NOMO-1 treated with DMSO at 0.1 percent for 48 hours (cell line): ENCODE measurements around the gene ATXN2L.
"Not testable (repeated sequence)": the region's sequence is repeated elsewhere in the genome, so short reads cannot be mapped to it uniquely, and the experiment has no call there.

ENCODE experiments used
- DNase-seq: peaks from one replicate; lab custom pipeline; 2025; ENCODE audit not compliant: unreplicated experiment; lab: John Stamatoyannopoulos, UW

The ATXN2L gene

DNA sequence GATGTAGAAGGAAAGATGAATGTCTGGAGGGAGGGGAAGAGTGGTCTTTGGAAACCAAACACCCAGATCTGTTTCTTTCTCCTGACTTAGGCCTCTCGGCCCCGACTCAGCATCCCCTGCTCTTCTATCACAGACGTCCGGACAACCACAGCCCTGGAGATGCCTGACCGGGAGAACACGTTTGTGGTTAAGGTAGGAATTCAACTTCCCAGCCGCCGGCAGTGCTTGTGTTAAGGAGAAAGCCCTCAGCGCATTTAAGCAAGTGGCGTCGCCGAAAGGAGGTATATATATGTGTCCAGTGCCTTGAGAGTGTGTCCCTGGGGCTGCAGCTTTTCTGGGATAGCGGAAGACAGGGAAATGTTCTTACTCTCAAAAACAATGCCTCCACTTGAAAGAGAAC is 44.4 kb downstream of the ATXN2L start:
- DNase-seq, result no peak

DNA sequence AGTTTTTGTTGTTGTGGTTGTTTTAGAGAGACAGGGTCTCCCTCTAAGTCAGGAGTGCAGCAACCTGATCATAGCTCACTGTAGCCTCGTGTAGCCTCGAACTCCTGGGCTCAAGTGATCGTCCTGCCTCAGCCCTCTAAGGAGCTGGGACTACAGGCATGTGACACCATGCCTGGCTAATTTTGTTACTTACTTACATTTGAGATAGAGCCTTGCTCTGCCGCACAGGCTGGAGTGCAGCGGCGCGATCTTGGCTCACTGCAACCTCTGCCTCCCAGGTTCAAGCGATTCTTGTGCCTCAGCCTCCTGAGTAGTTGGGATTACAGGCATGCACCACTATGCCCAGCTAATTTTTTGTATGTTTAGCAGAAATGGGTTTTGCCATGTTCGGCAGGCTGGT is 44.8 kb downstream of the ATXN2L start:
- not testable (repeated sequence) for DNase-seq

DNA sequence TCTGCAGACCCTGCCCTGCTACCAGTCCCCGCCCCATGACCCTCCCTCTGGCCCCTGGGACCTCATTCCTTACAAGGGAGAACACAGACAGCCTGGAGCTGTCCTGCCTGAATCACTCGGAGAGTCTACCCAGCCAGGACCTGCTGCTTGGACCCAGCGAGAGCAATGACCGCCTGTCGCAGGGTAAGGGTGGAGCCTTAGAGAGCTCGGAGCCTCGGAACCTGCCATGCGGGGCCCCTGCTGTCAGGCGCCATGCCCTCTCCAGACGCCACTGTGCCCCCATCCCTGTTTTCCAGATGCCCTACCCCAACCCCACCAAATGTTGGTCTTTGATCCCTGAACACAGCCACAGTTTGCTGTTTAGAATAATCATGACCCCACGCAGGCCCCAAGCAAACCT is 46.4 kb downstream of the ATXN2L start:
- no peak for DNase-seq

DNA sequence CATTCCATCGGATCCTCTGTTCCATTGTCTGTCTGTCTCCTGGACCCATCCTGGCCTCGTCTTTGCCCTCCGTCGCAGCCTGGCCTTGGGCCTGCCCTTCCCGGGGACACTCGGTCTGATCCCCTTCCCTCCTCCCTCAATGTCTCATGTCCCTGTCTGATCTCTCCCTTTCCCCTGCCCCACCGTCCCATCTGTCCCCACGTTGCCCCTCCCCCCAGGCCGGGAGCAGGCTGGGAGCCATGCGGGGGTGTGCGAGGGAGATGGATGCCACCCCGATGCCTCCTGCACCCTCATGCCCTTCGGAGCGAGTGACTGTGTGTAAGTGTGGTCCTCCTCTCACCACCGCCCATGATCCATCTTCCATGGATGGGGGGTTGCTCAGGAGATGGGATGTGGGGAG is 50.2 kb downstream of the ATXN2L start:
- no peak for DNase-seq

- DNase-seq, result peak; percentile 5
These were observed 50.9 kb downstream of the ATXN2L start for GRCh38 chr16:28873543-28874201.

- DNase-seq, result no peak
These were observed 51.6 kb downstream of the ATXN2L start for GRCh38 chr16:28874406-28874805.

DNA sequence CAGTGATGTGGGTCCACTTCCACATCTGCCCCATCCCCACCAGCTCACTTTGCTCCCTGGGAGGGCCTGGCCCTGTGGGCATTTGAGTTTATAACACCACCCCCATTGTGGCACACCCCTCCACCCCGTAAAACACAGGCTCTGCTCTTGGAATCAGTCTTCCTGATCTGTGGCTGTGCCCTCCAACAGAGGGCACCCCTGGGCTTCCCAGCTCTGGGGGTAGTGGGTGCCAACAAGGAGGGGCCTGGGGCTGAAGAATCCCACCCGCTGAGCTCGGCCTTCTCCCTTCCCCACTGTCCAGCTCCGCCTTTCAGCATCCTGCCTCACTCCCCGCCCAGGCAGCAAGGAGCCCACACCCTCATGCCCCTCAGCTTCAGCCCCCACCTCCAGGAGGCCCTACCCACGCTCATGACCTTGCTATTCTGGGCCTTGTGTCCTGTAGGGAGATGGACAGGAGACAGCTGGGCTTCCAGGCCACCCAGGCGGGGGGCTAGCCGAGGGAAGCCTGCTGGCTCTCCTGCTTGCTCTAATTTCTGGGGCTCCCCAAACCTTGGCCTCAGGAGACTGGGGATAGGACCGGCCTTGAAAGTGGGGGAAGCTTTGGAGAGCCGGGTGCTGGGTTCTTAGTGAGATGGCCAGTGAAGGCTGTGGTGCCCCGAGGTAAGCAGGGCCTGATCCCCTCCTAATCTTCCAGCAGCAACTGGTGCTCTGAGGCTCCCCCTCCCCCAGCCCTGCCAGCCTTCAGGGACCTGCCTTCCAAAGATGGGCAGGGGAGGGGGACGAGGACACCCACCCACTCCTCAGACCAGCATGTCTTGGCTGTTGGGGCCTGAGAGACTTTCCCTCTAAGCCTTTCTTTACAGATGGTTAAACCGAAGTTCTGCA is 52.6 kb downstream of the ATXN2L start:
- no peak for DNase-seq

GRCh38 chr16:28876019-28876659 is 53.3 kb downstream of the ATXN2L start:
- DNase-seq, result no peak

- no peak for DNase-seq
These were observed 54.3 kb downstream of the ATXN2L start for GRCh38 chr16:28876973-28877654.

DNA sequence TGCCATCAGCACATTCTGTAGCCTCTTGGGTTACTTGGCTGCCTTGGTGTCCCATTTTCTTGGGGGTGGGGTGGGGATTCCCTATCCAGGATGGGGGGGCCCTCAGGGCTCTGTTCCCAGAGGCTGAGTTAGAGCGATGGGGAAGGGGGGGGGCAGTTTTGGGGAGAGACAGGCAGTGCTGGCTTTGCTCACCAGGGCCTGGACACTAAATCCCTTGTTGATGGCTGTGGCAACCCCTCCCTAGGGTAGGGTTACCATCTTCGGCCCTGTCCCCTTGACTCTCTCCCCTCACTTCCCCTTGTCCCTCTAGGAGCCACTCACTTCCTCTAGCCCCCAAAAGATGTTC is 54.8 kb downstream of the ATXN2L start:
- no peak for DNase-seq

DNA sequence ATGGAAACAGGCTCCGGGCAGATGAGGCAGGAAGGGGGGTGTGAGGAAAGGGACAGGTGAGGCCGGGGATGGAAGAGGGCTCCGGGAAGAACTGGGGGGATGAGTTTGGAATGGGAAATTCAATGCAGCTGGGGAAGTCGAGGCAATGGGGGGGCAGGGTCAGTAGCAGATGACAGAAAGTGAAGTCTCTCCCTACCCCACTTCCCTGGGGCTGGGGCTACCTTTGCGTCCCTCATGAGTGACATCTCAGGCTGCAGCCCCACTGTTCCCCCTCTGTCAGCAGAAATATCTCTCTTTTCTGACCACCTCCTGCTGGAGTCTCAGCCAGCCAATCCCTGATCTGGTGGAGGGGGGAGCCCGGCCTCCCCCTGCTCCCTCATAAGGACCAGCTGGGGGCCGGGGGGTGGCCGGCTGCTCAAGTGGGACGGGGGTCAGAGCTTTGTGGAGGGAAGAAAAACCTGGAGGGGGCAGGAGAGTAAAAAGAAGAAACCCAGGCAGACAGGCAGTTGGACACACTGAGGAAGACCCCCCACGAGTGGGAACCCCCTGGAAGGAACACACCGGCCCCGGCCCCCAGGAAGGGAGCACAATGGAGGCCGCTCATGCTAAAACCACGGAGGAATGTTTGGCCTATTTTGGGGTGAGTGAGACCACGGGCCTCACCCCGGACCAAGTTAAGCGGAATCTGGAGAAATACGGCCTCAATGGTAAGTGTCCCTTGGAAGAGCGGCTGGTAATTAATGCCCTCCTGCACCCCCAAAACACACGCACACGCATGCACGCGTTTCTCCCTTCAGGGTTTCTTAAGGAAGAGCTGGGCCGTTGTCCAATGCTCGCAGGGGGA is 55.5 kb downstream of the ATXN2L start, which contains the start of gene ATP2A1:
ATP2A1 (plus strand) TSS at position 406 of the 844 bp plus-strand sequence; CDS start at position 590, 184 bp downstream.
- no peak for DNase-seq

- DNase-seq, result no peak
These were observed 56.6 kb downstream of the ATXN2L start for GRCh38 chr16:28879261-28879840.

DNA sequence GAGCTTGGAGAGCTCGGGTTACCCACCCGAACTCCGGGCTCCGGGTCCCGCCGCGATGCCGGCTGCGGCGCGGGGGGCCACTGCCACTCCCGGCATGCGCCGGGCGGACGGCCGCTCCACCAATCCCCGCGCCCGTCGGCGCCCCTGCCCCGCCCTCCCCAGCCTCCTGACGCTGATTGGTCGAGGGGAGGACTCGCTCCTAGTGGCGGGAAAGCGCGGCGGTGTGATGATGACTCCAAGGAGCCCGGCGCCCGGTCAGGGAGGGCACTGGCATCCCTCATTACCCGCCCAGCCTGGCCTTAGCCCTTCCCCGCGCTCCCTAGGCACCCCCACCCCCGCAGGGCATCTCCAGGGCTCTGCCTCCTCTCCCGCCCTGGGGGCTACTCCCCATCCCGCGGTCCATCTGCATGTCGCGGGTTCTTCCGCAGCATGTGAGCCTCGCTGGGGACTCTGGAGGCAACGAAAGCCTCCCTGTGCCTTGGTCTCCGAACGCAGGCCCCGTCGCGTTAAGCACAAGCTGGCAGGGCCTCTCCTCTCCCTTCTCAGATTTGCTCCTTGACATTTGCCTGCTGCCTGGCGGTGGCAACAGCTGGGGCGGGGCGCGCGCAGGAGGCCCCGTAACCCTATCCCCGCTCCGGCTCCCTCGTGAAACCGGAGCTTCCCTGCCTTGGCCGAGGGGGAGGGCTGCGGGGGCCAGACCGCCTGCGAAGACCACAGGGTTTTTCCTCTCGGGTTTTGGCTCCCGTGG is 57.2 kb downstream of the ATXN2L start:
- peak; percentile 81 for DNase-seq

DNA sequence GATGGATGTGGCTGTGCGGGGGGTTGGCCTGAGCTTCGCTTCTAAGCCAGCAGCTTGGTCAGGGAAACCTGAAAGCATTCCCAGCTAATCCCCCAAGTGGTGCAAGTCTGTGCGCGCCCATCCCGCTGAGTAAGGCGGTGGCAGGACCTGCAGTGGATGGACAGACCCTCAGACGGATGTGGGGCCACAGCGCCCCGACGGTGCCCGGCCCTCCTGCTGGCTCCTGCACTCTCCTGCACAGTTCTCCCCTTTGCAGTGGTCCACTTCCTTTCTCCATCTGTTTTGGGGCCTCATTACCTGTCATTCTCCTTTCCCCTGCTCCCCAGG is 57.8 kb downstream of the ATXN2L start:
- no peak for DNase-seq

DNA sequence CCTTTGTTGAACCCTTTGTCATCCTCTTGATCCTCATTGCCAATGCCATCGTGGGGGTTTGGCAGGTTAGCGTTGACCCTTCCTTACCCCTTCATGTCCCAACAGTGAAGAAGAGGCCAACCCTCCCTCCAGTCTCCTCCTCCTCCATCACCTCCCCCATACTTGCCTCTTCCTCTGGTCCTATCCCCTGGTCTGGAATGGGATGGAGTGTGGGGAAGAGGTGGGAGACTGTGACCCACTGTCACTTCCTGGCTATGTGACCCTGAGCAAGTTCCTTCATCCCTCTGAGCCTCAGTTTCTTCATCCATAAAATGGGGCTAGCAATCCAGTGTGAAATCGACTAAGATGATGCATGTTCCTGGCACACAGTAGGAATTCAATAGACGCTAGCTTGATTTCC is 58.2 kb downstream of the ATXN2L start:
- DNase-seq, result no peak

DNA sequence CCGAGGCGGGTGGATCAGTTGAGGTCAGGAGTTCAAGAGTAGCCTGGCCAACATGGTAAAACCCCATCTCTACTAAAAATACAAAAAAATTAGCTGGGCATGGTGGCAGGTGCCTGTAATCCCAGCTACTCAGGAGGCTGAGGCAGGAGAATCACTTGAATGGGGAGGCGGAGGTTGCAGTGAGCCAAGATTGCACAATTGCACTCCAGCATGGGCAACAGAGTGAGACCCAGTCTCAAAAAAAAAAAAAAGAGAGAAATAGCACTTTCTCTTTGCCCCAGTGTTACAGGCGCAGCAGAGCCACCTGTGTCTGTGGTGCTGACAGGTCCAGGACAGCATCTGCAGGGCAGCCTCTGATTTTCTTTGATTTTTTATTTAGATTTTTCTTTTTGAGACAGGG is 58.8 kb downstream of the ATXN2L start:
- DNase-seq, result not testable (repeated sequence)

DNA sequence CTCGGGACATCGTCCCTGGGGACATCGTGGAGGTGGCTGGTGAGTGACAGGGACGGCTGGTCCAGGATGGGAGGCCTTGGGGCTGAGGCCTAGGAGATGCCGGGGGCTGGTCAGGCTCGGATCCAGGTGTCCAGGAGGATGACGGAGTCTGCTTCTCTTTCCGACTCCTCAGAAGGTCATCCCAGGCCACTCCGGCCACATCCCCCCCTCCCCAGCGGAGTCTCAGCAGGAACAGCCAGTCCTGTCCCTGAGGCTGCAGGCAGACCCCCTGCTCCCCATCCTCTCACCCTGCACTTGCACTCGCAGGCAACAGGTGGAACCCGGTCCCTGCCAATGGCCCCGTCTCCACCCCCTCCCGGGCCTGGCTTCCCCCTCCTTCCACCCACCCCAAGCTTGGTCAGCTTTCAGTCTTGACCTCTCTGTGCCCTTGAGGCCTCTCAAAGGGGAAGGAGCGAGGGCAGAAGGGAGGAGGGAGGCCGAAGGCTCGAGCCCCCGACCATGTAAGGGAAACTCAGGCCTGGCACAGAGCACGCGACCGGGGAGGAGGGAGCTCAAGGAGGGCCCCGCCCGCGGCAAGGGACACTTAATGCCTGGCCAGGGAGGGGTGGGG is 59.9 kb downstream of the ATXN2L start:
- DNase-seq, result no peak

- no peak for DNase-seq
These were observed 60.6 kb downstream of the ATXN2L start for GRCh38 chr16:28883221-28883996.
